Activated naive CD8-positive, alpha-beta T cell treated with anti-CD3 and anti-CD28 coated beads, Interleukin-2, amount 10 ng/mL, durations not matched to agents 7 days and 5 days (primary cell): ENCODE data around the gene TBC1D21. TPM values are rescaled to one million over a fixed set of nuclear protein-coding genes. Genes with fewer than 3 reads are reported as not detected.

ENCODE experiments used
- ATAC-seq: fragments of 150-1000 bp; cut with Tn5 transposase; one replicate; pipeline ENCODE4 v1.10.0; 2021; ENCODE audit warnings: low read depth, moderate library complexity
- POLR2A ChIA-PET: fragments of 350-600 bp; sonication (Branson Sonifier 250); formaldehyde crosslinking; loops from one replicate; lab custom pipeline; 2021; ENCODE audit warnings: antibody characterized with exemption; lab: Charles Lee
- DNase-seq: peaks from one replicate; pipeline ENCODE4 v3.0.0; 2021
- H3K27ac Mint-ChIP-seq: one replicate; pipeline ENCODE4 v1.8.0; 2022; ENCODE audit warnings: mild to moderate bottlenecking, mixed read lengths
- H3K27me3 Mint-ChIP-seq: one replicate; pipeline ENCODE4 v1.8.0; 2022; ENCODE audit warnings: mild to moderate bottlenecking, moderate library complexity, mixed read lengths
- H3K36me3 Mint-ChIP-seq: one replicate; pipeline ENCODE4 v1.8.0; 2021; ENCODE audit warnings: mild to moderate bottlenecking, mixed read lengths
- H3K4me1 Mint-ChIP-seq: one replicate; pipeline ENCODE4 v1.8.0; 2021; ENCODE audit warnings: mixed read lengths
- H3K4me3 Mint-ChIP-seq: one replicate; pipeline ENCODE4 v1.8.0; 2022; ENCODE audit warnings: mild to moderate bottlenecking, moderate library complexity, mixed read lengths
- H3K9me3 Mint-ChIP-seq: one replicate; pipeline ENCODE4 v1.8.0; 2021; ENCODE audit warnings: mixed read lengths
- total RNA-seq, 2 experiments: library from RNA; stranded (reverse); gene quantifications; one replicate each; pipeline ENCODE4 v1.2.3, GENCODE V29; 2021

Gene TBC1D21
- not detected for total RNA-seq

- ATAC-seq (no peak), DNase-seq (no peak)
- no peak within 1 kb of the TSS for H3K4me3 Mint-ChIP-seq
- H3K4me1 Mint-ChIP-seq = peaks cover 2% of the 10 kb centered on the region
- no peak within 1 kb of the TSS for H3K27ac Mint-ChIP-seq
- H3K36me3 Mint-ChIP-seq = no peaks in the 10 kb centered on the region
- no peaks in the 10 kb centered on the region for H3K9me3 Mint-ChIP-seq
- POLR2A ChIA-PET = interaction anchor here (1.0 to 1.2 kb wide), 2 partner anchors 41 to 92 kb away, joined by 3 read pairs; no protein-coding TSS in a partner anchor
- H3K27me3 Mint-ChIP-seq = peaks cover 35% of the 10 kb centered on the region
Observed at GRCh38 chr15:73873456-73873855, at the start of gene TBC1D21. TSS of gene TBC1D21 (plus strand) at chr15:73873564. CDS start at chr15:73873710, 146 bp downstream.

GRCh38 chr15:73826711-73827251 is 46.6 kb upstream of the TBC1D21 start:
- ATAC-seq (no peak), DNase-seq (no peak)
- H3K4me3 Mint-ChIP-seq = no peak overlapping the region
- no peak overlapping the region for H3K27ac Mint-ChIP-seq
- POLR2A ChIA-PET = no interaction called here
- no peaks in the 10 kb centered on the region for H3K36me3 Mint-ChIP-seq
- H3K9me3 Mint-ChIP-seq = no peaks in the 10 kb centered on the region
- peaks cover 9% of the 10 kb centered on the region for H3K27me3 Mint-ChIP-seq
- no peaks in the 10 kb centered on the region for H3K4me1 Mint-ChIP-seq

GRCh38 chr15:73829523-73829922 is 43.8 kb upstream of the TBC1D21 start:
- POLR2A ChIA-PET = no interaction called here
- no peaks in the 10 kb centered on the region for H3K36me3 Mint-ChIP-seq
- H3K4me3 Mint-ChIP-seq = no peak overlapping the region
- peaks cover 15% of the 10 kb centered on the region for H3K27me3 Mint-ChIP-seq
- H3K4me1 Mint-ChIP-seq = no peaks in the 10 kb centered on the region
- ATAC-seq = no peak
- H3K9me3 Mint-ChIP-seq = no peaks in the 10 kb centered on the region
- no peak overlapping the region for H3K27ac Mint-ChIP-seq
- no peak for DNase-seq

- peaks cover 16% of the 10 kb centered on the region for H3K27me3 Mint-ChIP-seq
- H3K4me3 Mint-ChIP-seq = no peak overlapping the region
- H3K36me3 Mint-ChIP-seq = no peaks in the 10 kb centered on the region
- H3K27ac Mint-ChIP-seq = no peak overlapping the region
- no peaks in the 10 kb centered on the region for H3K9me3 Mint-ChIP-seq
- ATAC-seq (no peak), DNase-seq (no peak)
- no peaks in the 10 kb centered on the region for H3K4me1 Mint-ChIP-seq
- POLR2A ChIA-PET = no interaction called here
Observed at GRCh38 chr15:73832657-73833056, 40.7 kb upstream of the TBC1D21 start.

- Mint-ChIP-seq H3K36me3 (no peaks in the 10 kb centered on the region), H3K27me3 (peaks cover 21% of the 10 kb centered on the region), H3K9me3 (no peaks in the 10 kb centered on the region), H3K27ac (no peak overlapping the region), H3K4me3 (no peak overlapping the region), H3K4me1 (no peaks in the 10 kb centered on the region)
- POLR2A ChIA-PET = no interaction called here
- no peak for ATAC-seq
- DNase-seq = no peak
Observed at GRCh38 chr15:73836845-73837244, 36.5 kb upstream of the TBC1D21 start.

- H3K4me1 Mint-ChIP-seq = no peaks in the 10 kb centered on the region
- no peaks in the 10 kb centered on the region for H3K36me3 Mint-ChIP-seq
- H3K27me3 Mint-ChIP-seq = peaks cover 22% of the 10 kb centered on the region
- no peak overlapping the region for H3K4me3 Mint-ChIP-seq
- peaks cover 3% of the 10 kb centered on the region for H3K9me3 Mint-ChIP-seq
- no peak overlapping the region for H3K27ac Mint-ChIP-seq
- POLR2A ChIA-PET = no interaction called here
- no peak for DNase-seq
- no peak for ATAC-seq
Observed at GRCh38 chr15:73838831-73839426, 34.4 kb upstream of the TBC1D21 start.

GRCh38 chr15:73839699-73840377 is 33.5 kb upstream of the TBC1D21 start:
- Mint-ChIP-seq H3K27me3 (peaks cover 20% of the 10 kb centered on the region), H3K36me3 (no peaks in the 10 kb centered on the region), H3K27ac (no peak overlapping the region), H3K9me3 (peaks cover 3% of the 10 kb centered on the region), H3K4me1 (no peaks in the 10 kb centered on the region), H3K4me3 (no peak overlapping the region)
- POLR2A ChIA-PET = no interaction called here
- ATAC-seq (no peak), DNase-seq (no peak)

- H3K9me3 Mint-ChIP-seq = peaks cover 3% of the 10 kb centered on the region
- ATAC-seq = no peak
- no peaks in the 10 kb centered on the region for H3K4me1 Mint-ChIP-seq
- no peaks in the 10 kb centered on the region for H3K36me3 Mint-ChIP-seq
- no peak overlapping the region for H3K27ac Mint-ChIP-seq
- H3K27me3 Mint-ChIP-seq = peaks cover 19% of the 10 kb centered on the region
- POLR2A ChIA-PET = no interaction called here
- no peak for DNase-seq
- no peak overlapping the region for H3K4me3 Mint-ChIP-seq
Observed at GRCh38 chr15:73840771-73841170, 32.6 kb upstream of the TBC1D21 start.

GRCh38 chr15:73841756-73842725 is 31.3 kb upstream of the TBC1D21 start:
- no peak overlapping the region for H3K4me3 Mint-ChIP-seq
- ATAC-seq (no peak), DNase-seq (no peak)
- no peak overlapping the region for H3K27ac Mint-ChIP-seq
- POLR2A ChIA-PET = no interaction called here
- no peaks in the 10 kb centered on the region for H3K4me1 Mint-ChIP-seq
- peaks cover 21% of the 10 kb centered on the region for H3K27me3 Mint-ChIP-seq
- peaks cover 3% of the 10 kb centered on the region for H3K9me3 Mint-ChIP-seq
- no peaks in the 10 kb centered on the region for H3K36me3 Mint-ChIP-seq

GRCh38 chr15:73843787-73844186 is 29.6 kb upstream of the TBC1D21 start:
- no peak for DNase-seq
- H3K4me1 Mint-ChIP-seq = no peaks in the 10 kb centered on the region
- peaks cover 19% of the 10 kb centered on the region for H3K27me3 Mint-ChIP-seq
- H3K9me3 Mint-ChIP-seq = peaks cover 3% of the 10 kb centered on the region
- POLR2A ChIA-PET = no interaction called here
- H3K36me3 Mint-ChIP-seq = no peaks in the 10 kb centered on the region
- H3K27ac Mint-ChIP-seq = no peak overlapping the region
- H3K4me3 Mint-ChIP-seq = no peak overlapping the region
- ATAC-seq = no peak

GRCh38 chr15:73844356-73844755 is 29.0 kb upstream of the TBC1D21 start:
- ATAC-seq (no peak), DNase-seq (no peak)
- Mint-ChIP-seq H3K4me3 (no peak overlapping the region), H3K9me3 (peaks cover 3% of the 10 kb centered on the region), H3K27ac (no peak overlapping the region), H3K27me3 (peaks cover 17% of the 10 kb centered on the region), H3K36me3 (no peaks in the 10 kb centered on the region), H3K4me1 (no peaks in the 10 kb centered on the region)
- POLR2A ChIA-PET = no interaction called here

- H3K27me3 Mint-ChIP-seq = peaks cover 14% of the 10 kb centered on the region
- H3K27ac Mint-ChIP-seq = no peak overlapping the region
- peaks cover 3% of the 10 kb centered on the region for H3K9me3 Mint-ChIP-seq
- POLR2A ChIA-PET = no interaction called here
- no peak for DNase-seq
- no peak overlapping the region for H3K4me3 Mint-ChIP-seq
- ATAC-seq = no peak
- no peaks in the 10 kb centered on the region for H3K36me3 Mint-ChIP-seq
- H3K4me1 Mint-ChIP-seq = no peaks in the 10 kb centered on the region
Observed at GRCh38 chr15:73845507-73845906, 27.9 kb upstream of the TBC1D21 start.

- H3K4me3 Mint-ChIP-seq = no peak overlapping the region
- POLR2A ChIA-PET = no interaction called here
- DNase-seq (no peak), ATAC-seq (no peak)
- H3K4me1 Mint-ChIP-seq = no peaks in the 10 kb centered on the region
- H3K27me3 Mint-ChIP-seq = peaks cover 12% of the 10 kb centered on the region
- peaks cover 3% of the 10 kb centered on the region for H3K9me3 Mint-ChIP-seq
- H3K27ac Mint-ChIP-seq = no peak overlapping the region
- H3K36me3 Mint-ChIP-seq = no peaks in the 10 kb centered on the region
Observed at GRCh38 chr15:73845907-73846306, 27.5 kb upstream of the TBC1D21 start.
